GM18858 (cell line): ENCODE data around the gene TPH2.

ENCODE experiments used
- ATAC-seq: cut with Tn5 transposase; IDR thresholded peaks from one replicate; pipeline ENCODE4 v1.9.1; 2021; ENCODE audit not compliant: unreplicated experiment

Gene TPH2

GRCh38 chr12:71938728-71939385 lies at the start of gene TPH2:
Gene TPH2 (plus strand): TSS chr12:71938845. CDS start chr12:71938987, 142 bp downstream.
- ATAC-seq, result no peak

GRCh38 chr12:71890475-71890874 lies 48.2 kb upstream of the TPH2 start:
- ATAC-seq, result no peak

GRCh38 chr12:71892059-71892458 lies 46.6 kb upstream of the TPH2 start:
- ATAC-seq, result no peak

- no peak for ATAC-seq
These were observed 42.3 kb upstream of the TPH2 start for GRCh38 chr12:71896205-71896882.

GRCh38 chr12:71900091-71900490 lies 38.6 kb upstream of the TPH2 start:
- no peak for ATAC-seq

GRCh38 chr12:71904629-71905028 lies 34.0 kb upstream of the TPH2 start:
- no peak for ATAC-seq

- ATAC-seq, result peak; percentile 94
These were observed 3.1 kb upstream of the TPH2 start for GRCh38 chr12:71935594-71935993.

GRCh38 chr12:71940068-71940467 lies 1.4 kb downstream of the TPH2 start:
- no peak for ATAC-seq

GRCh38 chr12:71941174-71941573 lies 2.5 kb downstream of the TPH2 start:
- ATAC-seq, result no peak

GRCh38 chr12:71942259-71942658 lies 3.6 kb downstream of the TPH2 start:
- ATAC-seq, result no peak

- no peak for ATAC-seq
These were observed 4.1 kb downstream of the TPH2 start for GRCh38 chr12:71942703-71943102.

GRCh38 chr12:71945121-71945520 lies 6.5 kb downstream of the TPH2 start:
- no peak for ATAC-seq

GRCh38 chr12:71945883-71946282 lies 7.2 kb downstream of the TPH2 start:
- no peak for ATAC-seq

GRCh38 chr12:71947645-71948105 lies 9.0 kb downstream of the TPH2 start:
- ATAC-seq, result no peak

GRCh38 chr12:71948390-71948789 lies 9.7 kb downstream of the TPH2 start:
- no peak for ATAC-seq

GRCh38 chr12:71949646-71950045 lies 11.0 kb downstream of the TPH2 start:
- no peak for ATAC-seq

GRCh38 chr12:71950404-71950803 lies 11.8 kb downstream of the TPH2 start:
- no peak for ATAC-seq

GRCh38 chr12:71950819-71951218 lies 12.2 kb downstream of the TPH2 start:
- ATAC-seq, result no peak

- ATAC-seq, result no peak
These were observed 15.6 kb downstream of the TPH2 start for GRCh38 chr12:71954083-71954778.

GRCh38 chr12:71954861-71955260 lies 16.2 kb downstream of the TPH2 start:
- no peak for ATAC-seq

GRCh38 chr12:71955970-71956369 lies 17.3 kb downstream of the TPH2 start:
- no peak for ATAC-seq

- no peak for ATAC-seq
These were observed 19.4 kb downstream of the TPH2 start for GRCh38 chr12:71958056-71958455.
